BLaER1 (cell line): ENCODE data around the gene SYNE1.
"Not testable (repeated sequence)": the region's sequence is repeated elsewhere in the genome, so short reads cannot be mapped to it uniquely, and the experiment has no call there.

Experiments
- H3K27ac ChIP-seq: shearing (Covaris generic); formaldehyde crosslinking; 2 replicates; pipeline ENCODE4 v1.8.1; 2022
- H3K27me3 ChIP-seq: shearing (Covaris generic); formaldehyde crosslinking; 2 replicates; pipeline ENCODE4 v1.8.1; 2022
- H3K36me3 ChIP-seq: shearing (Covaris generic); formaldehyde crosslinking; 2 replicates; pipeline ENCODE4 v1.8.1; 2022
- H3K4me1 ChIP-seq: shearing (Covaris generic); formaldehyde crosslinking; 2 replicates; pipeline ENCODE4 v1.8.1; 2022
- H3K4me2 ChIP-seq: shearing (Covaris generic); formaldehyde crosslinking; 2 replicates; pipeline ENCODE4 v1.8.1; 2022
- H3K4me3 ChIP-seq: shearing (Covaris generic); formaldehyde crosslinking; 2 replicates; pipeline ENCODE4 v1.8.1; 2022
- H3K9ac ChIP-seq: shearing (Covaris generic); formaldehyde crosslinking; 2 replicates; pipeline ENCODE4 v1.8.1; 2022
- H3K9me3 ChIP-seq: shearing (Covaris generic); formaldehyde crosslinking; 2 replicates; pipeline ENCODE4 v1.8.1; 2022
- H4K20me1 ChIP-seq: shearing (Covaris generic); formaldehyde crosslinking; 2 replicates; pipeline ENCODE4 v1.8.1; 2022
- Cebpa-rat ChIP-seq: shearing (Covaris generic); IDR thresholded peaks from 2 replicates; pipeline ENCODE4 v1.8.1; 2022

Gene SYNE1

DNA sequence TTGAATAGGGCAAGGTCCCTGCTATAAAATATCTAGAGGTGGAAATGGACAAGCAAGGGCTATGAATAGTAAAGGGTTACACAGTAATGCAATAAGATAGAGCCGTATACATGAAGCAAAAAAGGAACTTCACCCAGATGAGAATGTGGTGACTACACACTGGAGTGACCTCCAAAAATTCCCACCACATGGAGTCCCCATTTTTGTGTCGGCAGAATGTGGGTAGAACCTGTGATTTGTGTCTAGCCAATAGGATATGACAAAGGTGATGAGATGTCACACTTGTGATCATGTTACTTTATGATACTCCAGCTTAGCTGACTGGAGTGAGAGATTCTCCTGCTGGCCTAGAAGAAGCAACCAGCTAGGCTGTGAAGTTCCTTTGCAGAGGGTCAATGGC, 96.8 kb downstream of the SYNE1 start:
- Histone ChIP-seq H3K27ac (no peak overlapping the region), H3K4me3 (no peak overlapping the region), H3K4me2 (no peak overlapping the region), H4K20me1 (no peaks in the 10 kb centered on the region), H3K27me3 (no peaks in the 10 kb centered on the region), H3K4me1 (no peaks in the 10 kb centered on the region), H3K9ac (no peak overlapping the region), H3K9me3 (no peaks in the 10 kb centered on the region), H3K36me3 (no peaks in the 10 kb centered on the region)
- TF ChIP-seq Cebpa-rat: no peak

DNA sequence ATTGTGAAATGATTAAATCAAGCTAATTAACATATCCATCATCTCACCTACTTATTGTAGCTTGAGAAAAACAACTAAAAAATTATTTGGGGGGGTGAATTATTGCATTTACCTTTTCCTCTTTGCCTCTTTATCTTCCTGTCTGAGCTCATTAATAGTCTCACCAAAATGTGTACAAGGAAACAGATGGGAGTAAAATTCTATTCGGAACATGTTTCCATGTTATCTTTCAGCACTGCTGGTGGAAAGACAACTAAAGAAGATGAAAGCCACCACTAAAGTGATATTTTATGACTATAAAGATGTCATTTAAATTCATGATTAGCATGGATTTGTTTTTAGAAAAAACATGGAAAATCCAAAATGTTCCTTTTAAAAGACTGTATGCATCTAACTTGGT, 102.6 kb downstream of the SYNE1 start:
- H4K20me1 ChIP-seq: no peaks in the 10 kb centered on the region
- no peak overlapping the region for H3K27ac ChIP-seq
- no peak overlapping the region for H3K4me2 ChIP-seq
- TF ChIP-seq Cebpa-rat: no peak
- no peaks in the 10 kb centered on the region for H3K36me3 ChIP-seq
- no peaks in the 10 kb centered on the region for H3K4me1 ChIP-seq
- no peaks in the 10 kb centered on the region for H3K27me3 ChIP-seq
- no peak overlapping the region for H3K4me3 ChIP-seq
- no peak overlapping the region for H3K9ac ChIP-seq
- H3K9me3 ChIP-seq: no peaks in the 10 kb centered on the region

DNA sequence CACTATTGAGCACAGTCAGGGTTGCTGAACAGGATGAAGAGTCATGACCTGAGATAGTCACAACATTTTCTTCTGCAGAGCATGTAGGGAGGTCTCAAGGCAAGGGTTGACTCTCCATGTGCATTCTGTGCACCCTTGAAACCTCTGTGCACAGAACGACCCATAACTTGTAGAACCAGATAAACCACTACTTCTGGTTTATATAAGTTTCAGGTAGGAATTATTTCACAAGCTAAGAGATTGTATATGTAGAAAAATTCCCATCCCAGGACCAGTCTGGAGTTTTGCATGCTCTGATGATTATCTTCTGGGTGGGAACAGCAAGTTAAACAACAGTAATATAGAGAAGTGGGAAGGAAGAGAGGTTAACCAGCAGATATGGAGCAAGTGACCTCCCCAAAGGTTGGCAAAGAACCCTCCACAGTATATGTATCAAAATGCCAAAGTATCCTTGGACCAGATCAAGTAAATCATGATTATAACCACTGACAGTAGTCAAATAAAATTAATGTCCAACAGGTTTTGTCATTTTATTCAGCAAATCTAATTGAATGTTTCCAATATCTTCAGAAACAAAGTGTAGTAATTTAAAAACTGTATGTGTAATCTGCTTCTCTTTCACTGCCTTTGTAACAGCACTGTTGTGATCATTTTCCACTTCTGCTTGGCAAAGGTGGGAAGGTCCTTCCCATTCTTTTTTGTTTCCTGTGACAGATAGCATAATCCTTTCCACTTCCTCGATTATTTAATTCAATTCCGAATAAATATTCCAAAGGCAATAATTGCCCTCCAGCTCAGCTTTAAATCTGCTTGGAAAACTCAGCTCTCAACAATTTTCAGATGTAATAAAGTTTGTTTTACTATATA, 104.4 kb downstream of the SYNE1 start:
- Histone ChIP-seq H3K4me1 (no peaks in the 10 kb centered on the region), H3K36me3 (no peaks in the 10 kb centered on the region), H3K27me3 (no peaks in the 10 kb centered on the region), H3K27ac (no peak overlapping the region), H3K4me2 (no peak overlapping the region), H4K20me1 (no peaks in the 10 kb centered on the region), H3K4me3 (no peak overlapping the region), H3K9ac (no peak overlapping the region), H3K9me3 (no peaks in the 10 kb centered on the region)
- no peak for TF ChIP-seq Cebpa-rat

DNA sequence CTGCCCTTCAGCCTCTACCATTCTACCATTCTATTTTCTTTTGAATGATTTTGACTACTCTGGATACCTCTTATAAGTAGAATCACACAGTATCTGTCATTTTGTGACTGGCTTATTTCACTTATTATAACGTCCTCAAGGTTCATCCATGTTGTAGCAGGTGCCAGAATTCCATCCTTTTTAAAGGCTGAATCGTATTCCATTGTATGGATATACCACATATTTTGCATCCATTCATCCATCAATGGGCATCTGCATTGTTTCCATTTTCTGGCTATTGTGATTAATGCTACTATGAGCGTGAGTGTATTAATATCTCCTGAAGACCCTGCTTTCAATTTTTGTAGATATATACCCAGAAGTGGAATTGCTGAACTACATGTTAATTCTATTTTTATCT, 105.5 kb downstream of the SYNE1 start:
- Histone ChIP-seq H4K20me1 (no peaks in the 10 kb centered on the region), H3K4me2 (no peak overlapping the region), H3K27ac (no peak overlapping the region), H3K36me3 (no peaks in the 10 kb centered on the region), H3K4me3 (no peak overlapping the region), H3K4me1 (no peaks in the 10 kb centered on the region), H3K27me3 (no peaks in the 10 kb centered on the region), H3K9me3 (no peaks in the 10 kb centered on the region), H3K9ac (no peak overlapping the region)
- TF ChIP-seq Cebpa-rat: no peak

DNA sequence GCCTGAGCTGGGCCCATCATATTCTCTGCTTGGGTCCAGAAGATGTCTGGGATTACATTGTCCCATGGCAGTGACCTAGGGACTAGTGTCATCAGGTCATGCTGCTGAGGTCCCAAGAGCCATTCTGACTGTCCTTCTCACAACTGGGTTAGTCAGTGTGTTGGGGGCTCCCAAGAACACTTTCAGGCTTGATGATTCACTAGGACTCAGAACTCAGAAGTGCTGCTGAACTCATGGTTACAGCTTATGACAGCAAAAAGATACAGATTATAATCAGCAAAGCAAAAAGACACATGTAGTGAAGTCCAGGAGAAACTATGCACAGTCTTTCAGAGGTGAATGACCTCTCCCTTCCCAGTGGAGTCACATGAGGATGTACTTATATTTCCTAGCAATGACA, 107.8 kb downstream of the SYNE1 start:
- H3K36me3 ChIP-seq: no peaks in the 10 kb centered on the region
- H3K27ac ChIP-seq: no peak overlapping the region
- H3K4me2 ChIP-seq: no peak overlapping the region
- no peaks in the 10 kb centered on the region for H3K27me3 ChIP-seq
- no peaks in the 10 kb centered on the region for H4K20me1 ChIP-seq
- no peak overlapping the region for H3K4me3 ChIP-seq
- no peaks in the 10 kb centered on the region for H3K4me1 ChIP-seq
- TF ChIP-seq Cebpa-rat: no peak
- H3K9me3 ChIP-seq: no peaks in the 10 kb centered on the region
- H3K9ac ChIP-seq: no peak overlapping the region

DNA sequence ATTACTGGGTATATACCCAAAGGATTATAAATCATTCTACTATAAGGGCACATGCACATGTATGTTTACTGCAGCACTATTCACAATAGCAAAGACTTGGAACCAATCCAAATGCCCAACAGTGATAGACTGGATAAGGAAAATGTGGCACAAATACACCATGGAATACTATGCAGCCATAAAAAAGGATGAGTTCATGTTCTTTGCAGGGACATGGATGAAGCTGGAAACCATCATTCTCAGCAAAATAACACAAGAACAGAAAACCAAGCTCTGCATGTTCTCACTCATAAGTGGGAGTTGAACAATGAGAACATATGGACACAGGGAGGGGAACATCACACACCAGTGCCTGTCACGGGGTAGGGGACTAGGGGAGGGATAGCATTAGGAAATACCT, 123.0 kb downstream of the SYNE1 start:
- not testable (repeated sequence) for H3K27me3 ChIP-seq, H3K36me3 ChIP-seq, H4K20me1 ChIP-seq, H3K9ac ChIP-seq, H3K4me3 ChIP-seq, H3K4me1 ChIP-seq, H3K4me2 ChIP-seq, H3K27ac ChIP-seq, H3K9me3 ChIP-seq

DNA sequence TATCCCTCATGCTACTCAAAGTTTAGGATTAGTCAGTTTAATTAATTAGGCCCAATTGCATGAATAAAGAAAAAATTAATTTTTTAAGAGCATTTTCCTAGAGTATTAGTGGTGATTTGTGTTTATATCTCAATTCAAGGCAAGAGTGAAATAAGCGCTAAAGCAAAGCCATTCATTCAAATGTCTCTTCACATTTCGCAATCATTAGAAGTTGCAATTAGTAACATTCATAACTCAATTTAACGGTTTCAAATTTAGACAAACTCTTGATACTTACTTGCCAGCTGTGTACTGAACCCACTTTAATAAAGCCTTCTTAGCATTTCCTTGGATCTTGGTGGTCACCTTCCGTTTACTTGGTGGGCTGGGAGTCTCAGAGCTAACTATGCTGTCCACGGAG, 127.2 kb downstream of the SYNE1 start:
- no peaks in the 10 kb centered on the region for H3K27me3 ChIP-seq
- no peak; the same call in 1 of the 2 replicates for TF ChIP-seq Cebpa-rat
- H4K20me1 ChIP-seq: no peaks in the 10 kb centered on the region
- H3K36me3 ChIP-seq: no peaks in the 10 kb centered on the region
- H3K4me1 ChIP-seq: no peaks in the 10 kb centered on the region
- H3K27ac ChIP-seq: no peak overlapping the region
- H3K9ac ChIP-seq: no peak overlapping the region
- no peak overlapping the region for H3K4me3 ChIP-seq
- H3K9me3 ChIP-seq: no peaks in the 10 kb centered on the region
- no peak overlapping the region for H3K4me2 ChIP-seq

DNA sequence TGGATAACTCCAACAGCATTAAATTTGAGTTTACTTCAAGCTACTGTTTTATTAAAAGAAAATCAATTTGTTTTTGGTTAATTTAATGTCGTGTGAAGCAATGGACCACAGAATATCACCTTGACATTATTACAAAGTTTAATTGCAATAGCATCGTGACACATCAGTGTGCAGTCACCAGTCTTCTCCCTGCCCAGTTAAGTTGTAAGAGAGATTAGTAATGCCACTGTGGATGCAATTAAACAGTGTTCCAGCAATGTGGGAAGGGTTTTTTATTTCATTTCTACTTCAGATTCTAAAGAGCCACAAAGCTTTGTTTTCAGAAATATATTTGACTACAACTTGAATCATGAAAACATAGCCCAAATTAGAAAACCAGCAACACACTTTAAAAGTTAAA, 128.7 kb downstream of the SYNE1 start:
- H3K4me1 ChIP-seq: no peaks in the 10 kb centered on the region
- no peaks in the 10 kb centered on the region for H3K36me3 ChIP-seq
- no peak overlapping the region for H3K4me2 ChIP-seq
- no peaks in the 10 kb centered on the region for H4K20me1 ChIP-seq
- no peaks in the 10 kb centered on the region for H3K27me3 ChIP-seq
- H3K9ac ChIP-seq: no peak overlapping the region
- no peak overlapping the region for H3K4me3 ChIP-seq
- no peaks in the 10 kb centered on the region for H3K9me3 ChIP-seq
- TF ChIP-seq Cebpa-rat: no peak
- H3K27ac ChIP-seq: no peak overlapping the region

DNA sequence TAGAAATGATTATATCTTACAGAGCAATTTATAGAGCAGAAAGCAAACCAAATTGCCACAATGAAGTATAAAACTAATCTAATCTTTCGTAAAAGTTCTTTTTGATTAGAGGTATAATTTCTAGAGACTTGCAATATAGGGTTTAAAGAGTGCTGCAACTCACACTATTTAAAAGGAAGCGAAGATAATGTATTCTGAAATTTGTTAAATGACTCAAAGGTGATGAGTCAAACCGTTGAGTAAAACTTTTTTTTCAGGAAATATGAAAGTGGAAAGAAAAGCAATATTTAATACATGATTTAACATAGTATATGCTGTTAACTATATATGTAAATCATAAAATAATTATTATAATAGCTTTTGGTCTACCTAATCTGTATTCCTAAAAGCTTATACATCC, 133.6 kb downstream of the SYNE1 start:
- no peak for TF ChIP-seq Cebpa-rat
- Histone ChIP-seq H3K36me3 (no peaks in the 10 kb centered on the region), H3K27ac (no peak overlapping the region), H3K4me2 (no peak overlapping the region), H4K20me1 (no peaks in the 10 kb centered on the region), H3K9ac (no peak overlapping the region), H3K4me3 (no peak overlapping the region), H3K4me1 (no peaks in the 10 kb centered on the region), H3K9me3 (no peaks in the 10 kb centered on the region), H3K27me3 (no peaks in the 10 kb centered on the region)

DNA sequence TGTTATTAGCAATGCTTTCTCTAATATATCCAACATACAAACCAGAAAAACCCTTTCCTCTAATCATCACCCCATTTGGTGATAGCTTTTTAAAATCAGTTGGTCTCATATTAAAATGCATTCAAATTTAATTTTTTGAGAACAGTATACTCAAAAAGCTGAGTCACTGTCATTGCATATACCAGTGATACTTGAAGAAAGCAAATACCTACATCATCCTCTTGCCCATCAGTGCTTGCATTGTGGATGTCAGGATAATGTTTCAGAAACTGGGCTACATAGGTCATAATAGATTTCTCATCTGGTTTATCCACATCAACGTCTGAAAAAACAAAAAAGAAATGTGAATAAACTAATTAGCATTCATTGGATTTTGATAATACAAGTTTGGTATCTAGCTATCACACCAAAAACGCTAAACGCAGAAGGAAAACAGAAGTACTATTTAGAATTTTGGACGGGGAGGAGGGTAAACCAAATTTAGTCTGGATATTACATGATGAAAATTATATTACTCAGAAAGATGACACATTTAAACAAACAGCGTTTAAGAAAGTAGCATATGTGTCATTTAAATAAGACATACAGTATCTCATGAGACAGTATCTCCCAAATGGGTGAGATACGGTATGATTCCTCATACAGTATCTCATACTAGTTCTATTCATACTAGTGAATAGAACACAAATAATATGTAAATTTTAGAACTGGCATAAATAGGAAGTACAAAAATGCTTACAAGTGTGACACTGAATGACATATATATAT, 134.6 kb downstream of the SYNE1 start:
- H3K27me3 ChIP-seq: no peaks in the 10 kb centered on the region
- H3K9me3 ChIP-seq: no peaks in the 10 kb centered on the region
- no peaks in the 10 kb centered on the region for H4K20me1 ChIP-seq
- H3K27ac ChIP-seq: no peak overlapping the region
- H3K4me2 ChIP-seq: no peak overlapping the region
- no peak overlapping the region for H3K9ac ChIP-seq
- TF ChIP-seq Cebpa-rat: no peak
- no peak overlapping the region for H3K4me3 ChIP-seq
- no peaks in the 10 kb centered on the region for H3K36me3 ChIP-seq
- H3K4me1 ChIP-seq: no peaks in the 10 kb centered on the region
